Neural cell (in vitro differentiated cells): ENCODE measurements around the gene ATXN3. TPM values are rescaled to one million over a fixed set of nuclear protein-coding genes. Genes with fewer than 3 reads are reported as not detected.

Experiments used
- H2AFZ ChIP-seq: fragments of 200-600, 300-800 bp; sonication (generic), shearing (Covaris generic); 2 replicates; pipeline ENCODE4 v1.6.0; 2014; ENCODE audit warnings: low read depth, mild to moderate bottlenecking, antibody characterized with exemption, low read length, moderate library complexity
- H3F3A ChIP-seq: fragments of 200-600 bp; shearing (Covaris generic); 2 replicates; pipeline ENCODE4 v1.6.1; 2016; ENCODE audit warnings: mild to moderate bottlenecking, moderate library complexity, mixed read lengths, antibody characterized with exemption, low read length; ENCODE audit not compliant: insufficient read depth, poor library complexity, severe bottlenecking
- H3K27ac ChIP-seq: fragments of 200-600, 300-800 bp; sonication (generic), shearing (Covaris generic); 2 replicates; pipeline ENCODE4 v1.5.1; 2014; ENCODE audit warnings: mild to moderate bottlenecking, low read length, moderate library complexity
- H3K27me3 ChIP-seq: fragments of 300-800, 200-600 bp; sonication (generic), shearing (Covaris generic); 2 replicates; pipeline ENCODE4 v1.6.0; 2014; ENCODE audit warnings: mild to moderate bottlenecking, low read depth, low read length, moderate library complexity; ENCODE audit not compliant: insufficient read depth
- H3K36me3 ChIP-seq: fragments of 300-800, 200-600 bp; sonication (generic), shearing (Covaris generic); 2 replicates; pipeline ENCODE4 v1.5.1; 2014; ENCODE audit warnings: mild to moderate bottlenecking, antibody characterized with exemption, low read length, moderate library complexity; ENCODE audit not compliant: insufficient read depth
- H3K4me2 ChIP-seq: fragments of 300-800, 200-600 bp; sonication (generic), shearing (Covaris generic); 2 replicates; pipeline ENCODE4 v1.6.0; 2014; ENCODE audit warnings: mild to moderate bottlenecking, low read length
- H3K4me3 ChIP-seq: fragments of 300-800, 200-600 bp; sonication (generic), shearing (Covaris generic); 2 replicates; pipeline ENCODE4 v1.5.1; 2014; ENCODE audit warnings: mild to moderate bottlenecking, low read length, moderate library complexity
- H3K79me2 ChIP-seq: fragments of 200-600 bp; shearing (Covaris generic); replicated peaks from 2 replicates; pipeline ENCODE4 v1.6.0; 2014; ENCODE audit warnings: mild to moderate bottlenecking, low read length, moderate library complexity; ENCODE audit not compliant: insufficient read depth
- H3K9ac ChIP-seq: fragments of 300-800, 200-600 bp; sonication (generic), shearing (Covaris generic); 2 replicates; pipeline ENCODE4 v1.6.1; 2016; ENCODE audit warnings: mild to moderate bottlenecking, low read length, mixed read lengths
- H3K9me2 ChIP-seq: fragments of 200-600 bp; shearing (Covaris generic); 2 replicates; pipeline ENCODE4 v1.6.1; 2016; ENCODE audit warnings: mild to moderate bottlenecking, low read length, mixed read lengths; ENCODE audit not compliant: insufficient read depth
- H3K9me3 ChIP-seq: fragments of 200-600, 300-800 bp; sonication (generic), shearing (Covaris generic); 2 replicates; pipeline ENCODE4 v1.6.1; 2016; ENCODE audit warnings: mild to moderate bottlenecking, mixed run types, low read length, moderate library complexity, mixed read lengths
- H4K20me1 ChIP-seq: fragments of 200-600 bp; shearing (Covaris generic); 2 replicates; pipeline ENCODE4 v1.6.1; 2016; ENCODE audit warnings: mild to moderate bottlenecking, mixed run types; ENCODE audit not compliant: insufficient read depth
- EP300 ChIP-seq: fragments of 450-650 bp; conservative IDR thresholded peaks from 2 replicates; pipeline ENCODE4 v1.6.1; 2014; ENCODE audit warnings: antibody characterized with exemption, mild to moderate bottlenecking, moderate library complexity; ENCODE audit not compliant: poor library complexity, severe bottlenecking
- EZH2 ChIP-seq: fragments of 200-600, 300-800 bp; shearing (Covaris generic), sonication (generic); IDR thresholded peaks from 2 replicates; pipeline ENCODE4 v1.6.1; 2014; ENCODE audit warnings: antibody characterized with exemption, low read length, borderline replicate concordance, mild to moderate bottlenecking; ENCODE audit not compliant: insufficient read depth, poor library complexity, severe bottlenecking
- MXI1 ChIP-seq: fragments of 450-650 bp; conservative IDR thresholded peaks from 2 replicates; pipeline ENCODE4 v1.6.1; 2014; ENCODE audit warnings: antibody characterized with exemption, mild to moderate bottlenecking; ENCODE audit not compliant: poor library complexity, severe bottlenecking
- POLR2AphosphoS5 ChIP-seq: IDR thresholded peaks from 2 replicates; pipeline ENCODE4 v1.6.1; 2012
- RAD21 ChIP-seq: fragments of 450-650 bp; conservative IDR thresholded peaks from 2 replicates; pipeline ENCODE4 v1.6.1; 2014; ENCODE audit warnings: antibody characterized with exemption, mild to moderate bottlenecking, moderate library complexity
- SMC3 ChIP-seq: fragments of 450-650 bp; conservative IDR thresholded peaks from 2 replicates; pipeline ENCODE4 v1.6.1; 2014; ENCODE audit warnings: antibody characterized with exemption, mild to moderate bottlenecking, moderate library complexity; ENCODE audit not compliant: poor library complexity
- TAF1 ChIP-seq: IDR thresholded peaks from 2 replicates; pipeline ENCODE4 v1.6.1; 2012; ENCODE audit warnings: low read depth
- polyA plus RNA-seq: library from polyadenylated mRNA; depleted of rRNA; stranded (reverse); fragments of >200 nt; gene quantifications from 2 replicates; pipeline ENCODE4 v1.2.3, GENCODE V29; 2014
- TF ChIP-seq, protein P1 (sequence below): IDR thresholded peaks from 2 replicates; pipeline ENCODE4 v1.6.1; 2012; ENCODE audit warnings: borderline replicate concordance
- TF ChIP-seq, protein P2 (sequence below): fragments of 450-650 bp; IDR thresholded peaks from 2 replicates; pipeline ENCODE4 v1.5.1; 2014; ENCODE audit warnings: antibody characterized with exemption, mild to moderate bottlenecking, moderate library complexity; ENCODE audit not compliant: poor library complexity, severe bottlenecking

ATXN3 gene
- polyA plus RNA-seq, 1 donor from 2014 or later = 16.7 TPM

DNA sequence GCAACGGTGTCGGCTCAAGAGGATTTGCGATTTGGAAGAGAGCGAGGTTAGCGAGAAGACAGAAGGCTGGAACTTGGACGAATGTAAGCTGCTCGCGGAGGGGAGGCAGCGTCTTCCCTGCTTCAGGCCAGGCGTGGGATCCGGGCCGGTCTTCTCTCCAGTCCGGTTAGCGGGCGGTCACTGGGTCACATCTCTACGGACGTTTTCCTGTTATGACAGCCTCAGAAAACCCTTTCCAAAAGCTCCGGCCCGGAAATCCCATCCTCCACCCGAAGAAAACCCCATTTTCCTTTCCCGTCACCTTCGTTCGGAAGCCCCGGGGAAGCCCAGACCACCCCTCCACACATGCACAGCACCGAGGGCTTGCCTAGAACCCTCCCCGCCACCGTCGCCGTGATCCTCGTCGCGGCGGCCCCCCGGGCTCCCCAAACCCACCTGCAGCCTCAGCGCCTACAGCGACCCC, 14.9 kb upstream of the ATXN3 start:
- TF ChIP-seq, protein P1, sequence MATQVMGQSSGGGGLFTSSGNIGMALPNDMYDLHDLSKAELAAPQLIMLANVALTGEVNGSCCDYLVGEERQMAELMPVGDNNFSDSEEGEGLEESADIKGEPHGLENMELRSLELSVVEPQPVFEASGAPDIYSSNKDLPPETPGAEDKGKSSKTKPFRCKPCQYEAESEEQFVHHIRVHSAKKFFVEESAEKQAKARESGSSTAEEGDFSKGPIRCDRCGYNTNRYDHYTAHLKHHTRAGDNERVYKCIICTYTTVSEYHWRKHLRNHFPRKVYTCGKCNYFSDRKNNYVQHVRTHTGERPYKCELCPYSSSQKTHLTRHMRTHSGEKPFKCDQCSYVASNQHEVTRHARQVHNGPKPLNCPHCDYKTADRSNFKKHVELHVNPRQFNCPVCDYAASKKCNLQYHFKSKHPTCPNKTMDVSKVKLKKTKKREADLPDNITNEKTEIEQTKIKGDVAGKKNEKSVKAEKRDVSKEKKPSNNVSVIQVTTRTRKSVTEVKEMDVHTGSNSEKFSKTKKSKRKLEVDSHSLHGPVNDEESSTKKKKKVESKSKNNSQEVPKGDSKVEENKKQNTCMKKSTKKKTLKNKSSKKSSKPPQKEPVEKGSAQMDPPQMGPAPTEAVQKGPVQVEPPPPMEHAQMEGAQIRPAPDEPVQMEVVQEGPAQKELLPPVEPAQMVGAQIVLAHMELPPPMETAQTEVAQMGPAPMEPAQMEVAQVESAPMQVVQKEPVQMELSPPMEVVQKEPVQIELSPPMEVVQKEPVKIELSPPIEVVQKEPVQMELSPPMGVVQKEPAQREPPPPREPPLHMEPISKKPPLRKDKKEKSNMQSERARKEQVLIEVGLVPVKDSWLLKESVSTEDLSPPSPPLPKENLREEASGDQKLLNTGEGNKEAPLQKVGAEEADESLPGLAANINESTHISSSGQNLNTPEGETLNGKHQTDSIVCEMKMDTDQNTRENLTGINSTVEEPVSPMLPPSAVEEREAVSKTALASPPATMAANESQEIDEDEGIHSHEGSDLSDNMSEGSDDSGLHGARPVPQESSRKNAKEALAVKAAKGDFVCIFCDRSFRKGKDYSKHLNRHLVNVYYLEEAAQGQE = peak; percentile 20
- TF ChIP-seq RAD21 = no peak
- H3K9me2 ChIP-seq = no peaks in the 10 kb centered on the region
- H3K27me3 ChIP-seq = no peaks in the 10 kb centered on the region
- peak overlapping the region; percentile 96 for H2AFZ ChIP-seq
- no peaks in the 10 kb centered on the region for H3K9me3 ChIP-seq
- H3K9ac ChIP-seq = peak overlapping the region; percentile 99
- H3K36me3 ChIP-seq = no peaks in the 10 kb centered on the region
- H3K4me2 ChIP-seq = no peak overlapping the region
- no peaks in the 10 kb centered on the region for H4K20me1 ChIP-seq
- peaks cover 4% of the 10 kb centered on the region for H3F3A ChIP-seq
- H3K4me3 ChIP-seq = peak overlapping the region; percentile 95
- peak overlapping the region; percentile 98 for H3K27ac ChIP-seq
- H3K79me2 ChIP-seq = peaks cover 30% of the 10 kb centered on the region

DNA sequence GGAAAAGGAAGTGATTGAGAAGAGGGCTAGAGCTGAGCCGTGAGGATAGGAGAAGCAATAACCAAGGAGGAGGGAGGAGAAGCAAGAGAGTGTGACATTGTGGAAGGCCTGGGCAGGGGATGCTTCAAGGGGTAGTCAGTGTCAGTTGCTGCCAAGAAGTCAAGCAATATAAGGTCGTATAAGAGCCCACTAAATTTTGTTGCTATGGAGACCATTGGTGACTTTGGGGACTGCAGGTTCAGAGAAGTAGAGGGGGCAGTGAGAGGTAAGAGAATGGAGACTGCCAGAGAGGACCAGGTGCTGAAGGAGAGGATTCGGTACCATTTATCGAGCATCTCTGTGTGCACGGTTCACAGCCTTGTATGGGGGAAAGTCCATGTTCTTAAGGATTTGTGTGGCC, 3.1 kb upstream of the ATXN3 start:
- no peak overlapping the region for H3K9ac ChIP-seq
- no peak overlapping the region for H3K4me3 ChIP-seq
- H3F3A ChIP-seq = no peaks in the 10 kb centered on the region
- TF ChIP-seq EZH2 (no peak), TAF1 (no peak), POLR2AphosphoS5 (no peak), SMC3 (no peak), EP300 (no peak), MXI1 (no peak), RAD21 (no peak)
- TF ChIP-seq, protein P1 = no peak
- TF ChIP-seq, protein P2, sequence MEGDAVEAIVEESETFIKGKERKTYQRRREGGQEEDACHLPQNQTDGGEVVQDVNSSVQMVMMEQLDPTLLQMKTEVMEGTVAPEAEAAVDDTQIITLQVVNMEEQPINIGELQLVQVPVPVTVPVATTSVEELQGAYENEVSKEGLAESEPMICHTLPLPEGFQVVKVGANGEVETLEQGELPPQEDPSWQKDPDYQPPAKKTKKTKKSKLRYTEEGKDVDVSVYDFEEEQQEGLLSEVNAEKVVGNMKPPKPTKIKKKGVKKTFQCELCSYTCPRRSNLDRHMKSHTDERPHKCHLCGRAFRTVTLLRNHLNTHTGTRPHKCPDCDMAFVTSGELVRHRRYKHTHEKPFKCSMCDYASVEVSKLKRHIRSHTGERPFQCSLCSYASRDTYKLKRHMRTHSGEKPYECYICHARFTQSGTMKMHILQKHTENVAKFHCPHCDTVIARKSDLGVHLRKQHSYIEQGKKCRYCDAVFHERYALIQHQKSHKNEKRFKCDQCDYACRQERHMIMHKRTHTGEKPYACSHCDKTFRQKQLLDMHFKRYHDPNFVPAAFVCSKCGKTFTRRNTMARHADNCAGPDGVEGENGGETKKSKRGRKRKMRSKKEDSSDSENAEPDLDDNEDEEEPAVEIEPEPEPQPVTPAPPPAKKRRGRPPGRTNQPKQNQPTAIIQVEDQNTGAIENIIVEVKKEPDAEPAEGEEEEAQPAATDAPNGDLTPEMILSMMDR = no peak
- H3K27me3 ChIP-seq = no peaks in the 10 kb centered on the region
- H3K9me2 ChIP-seq = no peaks in the 10 kb centered on the region
- H3K79me2 ChIP-seq = peaks cover 17% of the 10 kb centered on the region
- H3K36me3 ChIP-seq = no peaks in the 10 kb centered on the region
- no peak overlapping the region for H2AFZ ChIP-seq
- no peak overlapping the region for H3K4me2 ChIP-seq
- no peaks in the 10 kb centered on the region for H4K20me1 ChIP-seq
- no peak overlapping the region for H3K27ac ChIP-seq
- H3K9me3 ChIP-seq = no peaks in the 10 kb centered on the region
